DMS79 treated with DMSO at 0.1 percent for 48 hours (cell line): ENCODE data around the gene GRB10.
"Not testable (repeated sequence)": the region's sequence is repeated elsewhere in the genome, so short reads cannot be mapped to it uniquely, and the experiment has no call there.

ENCODE experiments used
- DNase-seq: peaks from one replicate; lab custom pipeline; 2025; lab: John Stamatoyannopoulos, UW

The GRB10 gene

GRCh38 chr7:50607524-50608125 lies 175.1 kb downstream of the GRB10 start:
- DNase-seq = no peak

GRCh38 chr7:50605059-50605458 lies 177.6 kb downstream of the GRB10 start:
- DNase-seq = no peak

- DNase-seq = no peak
Measured at GRCh38 chr7:50603287-50603686, 179.4 kb downstream of the GRB10 start.

GRCh38 chr7:50599385-50599784 lies 183.3 kb downstream of the GRB10 start:
- DNase-seq = no peak

GRCh38 chr7:50598460-50599343 lies 184.0 kb downstream of the GRB10 start:
- no peak for DNase-seq

- no peak for DNase-seq
Measured at GRCh38 chr7:50596484-50596883, 186.2 kb downstream of the GRB10 start.

- DNase-seq = no peak
Measured at GRCh38 chr7:50595491-50596102, 187.1 kb downstream of the GRB10 start.

GRCh38 chr7:50594734-50595485 lies 187.8 kb downstream of the GRB10 start:
- no peak for DNase-seq

- DNase-seq = no peak
Measured at GRCh38 chr7:50594136-50594535, 188.6 kb downstream of the GRB10 start.

- no peak for DNase-seq
Measured at GRCh38 chr7:50592940-50593339, 189.8 kb downstream of the GRB10 start.

GRCh38 chr7:50591480-50592438 lies 190.9 kb downstream of the GRB10 start:
- peak; percentile 73 for DNase-seq

- DNase-seq = no peak
Measured at GRCh38 chr7:50591098-50591479, 191.6 kb downstream of the GRB10 start.

- DNase-seq = no peak
Measured at GRCh38 chr7:50590535-50590934, 192.2 kb downstream of the GRB10 start.

- DNase-seq = no peak
Measured at GRCh38 chr7:50589364-50589763, 193.3 kb downstream of the GRB10 start.

- DNase-seq = no peak
Measured at GRCh38 chr7:50588937-50589336, 193.8 kb downstream of the GRB10 start.

- no peak for DNase-seq
Measured at GRCh38 chr7:50587737-50588136, 195.0 kb downstream of the GRB10 start.

GRCh38 chr7:50584793-50585408 lies 197.8 kb downstream of the GRB10 start:
- DNase-seq = peak; percentile 22

GRCh38 chr7:50584386-50584785 lies 198.3 kb downstream of the GRB10 start:
- DNase-seq = no peak

GRCh38 chr7:50583295-50583694 lies 199.4 kb downstream of the GRB10 start:
- not testable (repeated sequence) for DNase-seq

GRCh38 chr7:50582271-50582670 lies 200.4 kb downstream of the GRB10 start:
- not testable (repeated sequence) for DNase-seq

- DNase-seq = not testable (repeated sequence)
Measured at GRCh38 chr7:50580666-50581065, 202.0 kb downstream of the GRB10 start.
